ENCODE results near the gene RGS21. TPM values are rescaled to one million over a fixed set of nuclear protein-coding genes. Genes with fewer than 3 reads are reported as not detected.

RGS21 gene
- total and polyA plus RNA-seq, 9 donors = 0.08 to 0.11 TPM; not detected in 7

DNA sequence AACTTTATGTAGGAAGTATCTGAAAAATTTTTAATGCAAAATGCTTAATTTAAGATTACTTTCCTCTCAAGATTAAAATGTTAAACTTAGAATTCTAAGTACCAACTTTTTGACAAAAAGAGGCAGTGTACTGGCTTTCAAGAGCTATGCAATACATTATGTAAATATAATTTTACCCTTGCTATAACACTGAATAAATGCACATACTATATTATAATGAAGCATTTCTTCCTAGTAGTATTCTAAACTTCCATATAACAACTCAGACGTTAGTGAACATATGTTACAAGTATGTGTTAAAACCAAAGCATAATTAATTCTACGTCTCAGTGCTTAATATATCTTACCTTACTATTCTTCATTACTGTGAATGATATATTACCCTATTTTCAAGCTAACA, 58.5 kb downstream of the RGS21 start:
- H3K4me3 ChIP-seq (ENCODE audit: low read length) = no peak overlapping the region
- no peaks in the 10 kb centered on the region for H3K9me3 ChIP-seq (replicated peaks; ENCODE audit: control insufficient read depth, low read depth, low read length)
- H3K27me3 ChIP-seq (ENCODE audit: control insufficient read depth, insufficient read depth, low read length) = no peaks in the 10 kb centered on the region
- no peaks in the 10 kb centered on the region for H3K36me3 ChIP-seq (ENCODE audit: control insufficient read depth, insufficient read depth, low read length)
- no peak overlapping the region for H3K27ac ChIP-seq (ENCODE audit: low read length)
- no peak for DNase-seq
- WGBS (ENCODE audit: insufficient coverage) = no CpG with 5 or more reads among the region's 2 CpGs
- H3K4me1 ChIP-seq (ENCODE audit: control insufficient read depth, insufficient read depth, low read length) = no peaks in the 10 kb centered on the region

DNA sequence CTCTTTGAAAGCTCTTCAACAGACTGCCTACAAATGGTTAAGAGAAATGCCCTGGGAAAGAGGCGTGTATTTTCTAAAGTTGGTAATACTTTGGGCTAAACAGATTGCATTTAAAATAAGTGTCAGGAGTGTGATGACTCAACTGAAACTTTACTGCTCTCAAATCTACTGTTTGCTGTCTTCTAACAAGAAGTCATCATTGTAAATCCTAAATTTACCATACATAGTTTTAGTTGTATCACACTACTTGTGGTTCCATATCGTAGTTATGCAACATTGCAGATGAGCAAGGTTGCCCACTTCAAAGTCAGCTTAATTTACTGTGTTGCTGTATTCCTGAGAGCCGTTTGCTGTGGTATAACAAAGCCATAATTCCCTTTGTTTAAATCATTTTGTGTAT, 59.6 kb downstream of the RGS21 start:
- no peaks in the 10 kb centered on the region for H3K27me3 ChIP-seq (ENCODE audit: control insufficient read depth, insufficient read depth, low read length)
- no peak for DNase-seq
- no CpG with 5 or more reads among the region's 3 CpGs for WGBS (ENCODE audit: insufficient coverage)
- no peaks in the 10 kb centered on the region for H3K4me1 ChIP-seq (ENCODE audit: control insufficient read depth, insufficient read depth, low read length)
- H3K27ac ChIP-seq (ENCODE audit: low read length) = no peak overlapping the region
- no peak overlapping the region for H3K4me3 ChIP-seq (ENCODE audit: low read length)
- H3K9me3 ChIP-seq (replicated peaks; ENCODE audit: control insufficient read depth, low read depth, low read length) = no peaks in the 10 kb centered on the region
- H3K36me3 ChIP-seq (ENCODE audit: control insufficient read depth, insufficient read depth, low read length) = no peaks in the 10 kb centered on the region

DNA sequence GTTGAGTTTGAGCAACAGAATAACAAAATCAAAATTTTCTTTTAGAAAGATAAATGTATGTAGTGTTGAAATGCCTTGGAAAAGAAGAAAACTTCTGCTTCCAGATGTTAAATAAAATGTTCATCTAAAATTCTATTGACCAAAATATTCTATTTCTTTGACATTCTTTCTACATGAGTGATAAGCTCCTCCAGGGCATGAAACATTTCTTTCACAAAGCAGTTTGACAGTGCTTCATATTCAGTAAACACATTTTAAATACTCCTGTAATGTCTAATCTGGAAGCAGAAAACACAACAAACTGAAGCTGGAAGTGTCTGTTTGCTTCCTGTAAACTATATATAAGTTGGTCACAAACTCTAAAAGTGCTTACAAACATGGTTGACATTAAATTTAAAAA, 61.5 kb downstream of the RGS21 start:
- no peaks in the 10 kb centered on the region for H3K27me3 ChIP-seq (ENCODE audit: control insufficient read depth, insufficient read depth, low read length)
- no peak overlapping the region for H3K27ac ChIP-seq (ENCODE audit: low read length)
- no peak for DNase-seq
- H3K4me1 ChIP-seq (ENCODE audit: control insufficient read depth, insufficient read depth, low read length) = no peaks in the 10 kb centered on the region
- no peak overlapping the region for H3K4me3 ChIP-seq (ENCODE audit: low read length)
- no peaks in the 10 kb centered on the region for H3K9me3 ChIP-seq (replicated peaks; ENCODE audit: control insufficient read depth, low read depth, low read length)
- no peaks in the 10 kb centered on the region for H3K36me3 ChIP-seq (ENCODE audit: control insufficient read depth, insufficient read depth, low read length)

DNA sequence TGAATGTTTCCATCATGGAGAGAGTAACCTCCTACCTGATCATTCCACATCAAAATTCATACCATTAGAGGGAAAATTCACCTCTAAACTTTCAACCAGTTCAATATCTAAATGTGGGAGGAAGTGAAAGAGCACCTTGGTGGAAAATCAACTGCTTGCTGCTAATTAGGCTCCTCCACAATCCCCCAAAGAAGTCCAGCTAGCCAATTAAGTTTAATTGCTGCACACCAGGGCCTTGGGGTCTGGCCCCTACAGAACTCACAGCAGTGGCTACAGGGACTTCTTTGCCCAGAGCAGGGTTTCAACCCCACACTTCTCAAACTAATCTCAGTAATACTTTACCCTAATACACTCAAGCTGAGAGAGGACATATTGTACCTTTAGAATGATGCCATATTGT, 62.1 kb downstream of the RGS21 start:
- DNase-seq = no peak
- H3K4me1 ChIP-seq (ENCODE audit: control insufficient read depth, insufficient read depth, low read length) = no peaks in the 10 kb centered on the region
- H3K27ac ChIP-seq (ENCODE audit: low read length) = no peak overlapping the region

DNA sequence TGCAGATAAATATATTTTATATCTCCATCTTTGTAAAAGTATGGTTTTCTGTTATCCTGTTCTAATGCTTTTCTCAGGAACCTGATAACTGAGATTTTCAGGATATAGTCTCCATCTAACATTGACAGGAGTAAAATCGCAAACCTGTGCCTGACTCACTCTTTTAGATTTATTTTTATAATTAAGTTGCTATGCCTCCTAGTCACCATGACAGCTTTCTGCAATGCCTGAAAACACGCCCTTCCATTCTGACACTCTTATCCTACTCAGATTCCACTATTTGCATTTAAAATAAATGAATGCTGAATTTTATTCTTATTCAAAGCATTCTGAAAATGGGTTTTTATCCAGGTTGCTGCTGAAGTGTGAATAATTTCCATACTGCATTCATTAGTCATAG, 62.8 kb downstream of the RGS21 start:
- Histone ChIP-seq H3K9me3 (replicated peaks; ENCODE audit: control insufficient read depth, low read depth, low read length) (no peaks in the 10 kb centered on the region), H3K36me3 (ENCODE audit: control insufficient read depth, insufficient read depth, low read length) (no peaks in the 10 kb centered on the region), H3K4me3 (ENCODE audit: low read length) (no peak overlapping the region), H3K4me1 (ENCODE audit: control insufficient read depth, insufficient read depth, low read length) (no peaks in the 10 kb centered on the region), H3K27me3 (ENCODE audit: control insufficient read depth, insufficient read depth, low read length) (no peaks in the 10 kb centered on the region), H3K27ac (ENCODE audit: low read length) (no peak overlapping the region)
- no CpG with 5 or more reads among the region's 2 CpGs for WGBS (ENCODE audit: insufficient coverage)
- no peak for DNase-seq

More for the DNA sequence above, 62.1 kb downstream of the RGS21 start:
- no peaks in the 10 kb centered on the region for H3K9me3 ChIP-seq (replicated peaks; ENCODE audit: control insufficient read depth, low read depth, low read length)
- H3K27me3 ChIP-seq (ENCODE audit: control insufficient read depth, insufficient read depth, low read length) = no peaks in the 10 kb centered on the region
- H3K36me3 ChIP-seq (ENCODE audit: control insufficient read depth, insufficient read depth, low read length) = no peaks in the 10 kb centered on the region
- H3K4me3 ChIP-seq (ENCODE audit: low read length) = no peak overlapping the region

DNA sequence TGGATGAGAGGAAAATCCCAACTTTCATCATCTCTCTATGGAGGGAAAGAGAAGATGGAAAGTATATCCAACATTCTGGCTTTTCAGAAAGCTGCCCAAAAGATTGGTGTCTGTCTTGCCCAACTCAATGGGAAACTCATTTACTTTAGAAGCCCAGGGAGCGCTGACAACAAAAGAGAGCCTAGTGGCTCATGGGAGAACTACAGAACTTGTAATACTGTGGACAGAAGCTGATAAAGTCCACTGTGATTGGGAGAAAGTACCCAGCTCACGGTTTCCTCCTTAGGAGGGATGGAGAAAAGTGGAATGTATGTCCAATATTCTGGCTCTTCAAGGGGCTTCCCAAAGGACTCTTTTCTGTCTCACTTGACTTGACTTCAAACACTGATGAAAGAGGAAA, 66.0 kb downstream of the RGS21 start:
- no peaks in the 10 kb centered on the region for H3K9me3 ChIP-seq (replicated peaks; ENCODE audit: control insufficient read depth, low read depth, low read length)
- DNase-seq = no peak
- WGBS (ENCODE audit: insufficient coverage) = 67% methylated on average over 1 of the region's 2 CpGs
- no peak overlapping the region for H3K27ac ChIP-seq (ENCODE audit: low read length)
- no peaks in the 10 kb centered on the region for H3K4me1 ChIP-seq (ENCODE audit: control insufficient read depth, insufficient read depth, low read length)
- H3K4me3 ChIP-seq (ENCODE audit: low read length) = no peak overlapping the region
- H3K27me3 ChIP-seq (ENCODE audit: control insufficient read depth, insufficient read depth, low read length) = no peaks in the 10 kb centered on the region
- H3K36me3 ChIP-seq (ENCODE audit: control insufficient read depth, insufficient read depth, low read length) = no peaks in the 10 kb centered on the region

DNA sequence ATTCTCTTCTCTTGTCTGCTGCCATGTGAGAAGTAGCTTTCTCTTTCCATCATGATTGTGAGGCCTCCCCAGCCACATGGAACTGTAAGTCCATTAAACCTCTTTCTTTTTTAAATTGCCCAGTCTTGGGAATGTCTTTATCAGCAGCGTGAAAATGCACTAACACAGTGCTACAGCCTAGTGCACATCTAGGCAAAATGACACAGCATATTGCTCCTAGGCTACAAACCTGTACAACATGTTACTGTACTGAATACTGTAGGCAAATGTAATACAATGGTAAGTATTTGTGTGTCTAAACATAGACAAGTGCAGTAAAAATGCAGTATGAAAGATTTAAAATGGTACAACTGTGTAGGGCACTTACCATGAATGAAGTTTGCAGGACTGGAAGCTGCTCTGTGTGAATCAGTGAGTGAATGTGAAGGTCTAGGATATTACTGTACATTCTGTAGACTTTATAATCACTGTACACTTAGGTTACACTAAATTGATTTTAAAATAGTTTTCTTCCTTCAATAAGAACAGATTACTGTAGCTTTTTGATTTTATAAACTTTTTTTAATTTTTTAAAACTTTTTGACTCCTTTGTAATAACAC, 69.4 kb downstream of the RGS21 start:
- H3K9me3 ChIP-seq (replicated peaks; ENCODE audit: control insufficient read depth, low read depth, low read length) = no peaks in the 10 kb centered on the region
- no peaks in the 10 kb centered on the region for H3K27me3 ChIP-seq (ENCODE audit: control insufficient read depth, insufficient read depth, low read length)
- no peak overlapping the region for H3K27ac ChIP-seq (ENCODE audit: low read length)
- no CpG with 5 or more reads among the region's 1 CpG for WGBS (ENCODE audit: insufficient coverage)
- H3K4me1 ChIP-seq (ENCODE audit: control insufficient read depth, insufficient read depth, low read length) = no peaks in the 10 kb centered on the region
- H3K36me3 ChIP-seq (ENCODE audit: control insufficient read depth, insufficient read depth, low read length) = no peaks in the 10 kb centered on the region
- H3K4me3 ChIP-seq (ENCODE audit: low read length) = no peak overlapping the region
- DNase-seq = no peak

GRCh38 chr1:192395211-192395610, 78.4 kb downstream of the RGS21 start:
- DNase-seq = no peak

DNA sequence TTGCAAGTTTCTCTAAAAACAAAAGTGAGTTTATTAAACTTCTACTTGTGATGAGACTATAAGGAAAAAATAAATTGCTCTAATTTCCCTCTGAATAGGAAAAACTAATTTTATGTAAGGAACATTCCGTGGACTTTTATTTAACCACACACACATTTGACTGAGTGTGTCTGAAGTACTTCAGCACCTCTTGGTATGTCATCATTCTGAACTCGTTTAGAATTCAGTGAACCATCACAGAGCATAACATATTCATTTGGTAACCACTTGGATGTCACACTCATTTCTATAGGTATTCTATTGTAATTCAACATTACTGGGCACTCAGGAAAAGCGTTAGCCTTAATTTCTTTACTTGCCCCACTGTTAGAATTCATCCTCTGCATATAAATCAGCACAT, 79.1 kb downstream of the RGS21 start:
- Histone ChIP-seq H3K4me3 (ENCODE audit: low read length) (no peak overlapping the region), H3K9me3 (replicated peaks; ENCODE audit: control insufficient read depth, low read depth, low read length) (no peaks in the 10 kb centered on the region), H3K4me1 (ENCODE audit: control insufficient read depth, insufficient read depth, low read length) (no peaks in the 10 kb centered on the region), H3K27me3 (ENCODE audit: control insufficient read depth, insufficient read depth, low read length) (no peaks in the 10 kb centered on the region), H3K27ac (ENCODE audit: low read length) (no peak overlapping the region), H3K36me3 (ENCODE audit: control insufficient read depth, insufficient read depth, low read length) (no peaks in the 10 kb centered on the region)
- WGBS (ENCODE audit: insufficient coverage) = no CpG with 5 or more reads among the region's 3 CpGs
- DNase-seq = no peak

More at GRCh38 chr1:192395211-192395610, 78.4 kb downstream of the RGS21 start:
- Histone ChIP-seq H3K4me1 (ENCODE audit: control insufficient read depth, insufficient read depth, low read length) (no peaks in the 10 kb centered on the region), H3K9me3 (replicated peaks; ENCODE audit: control insufficient read depth, low read depth, low read length) (no peaks in the 10 kb centered on the region), H3K36me3 (ENCODE audit: control insufficient read depth, insufficient read depth, low read length) (no peaks in the 10 kb centered on the region), H3K4me3 (ENCODE audit: low read length) (no peak overlapping the region), H3K27ac (ENCODE audit: low read length) (no peak overlapping the region), H3K27me3 (ENCODE audit: control insufficient read depth, insufficient read depth, low read length) (no peaks in the 10 kb centered on the region)
- WGBS (ENCODE audit: insufficient coverage) = 40% methylated on average over 1 of the region's 2 CpGs

GRCh38 chr1:192399161-192399560, 82.4 kb downstream of the RGS21 start:
- H3K27me3 ChIP-seq (ENCODE audit: control insufficient read depth, insufficient read depth, low read length) = no peaks in the 10 kb centered on the region
- 69% methylated on average over 3 of the region's 4 CpGs for WGBS (ENCODE audit: insufficient coverage)
- no peak for DNase-seq

DNA sequence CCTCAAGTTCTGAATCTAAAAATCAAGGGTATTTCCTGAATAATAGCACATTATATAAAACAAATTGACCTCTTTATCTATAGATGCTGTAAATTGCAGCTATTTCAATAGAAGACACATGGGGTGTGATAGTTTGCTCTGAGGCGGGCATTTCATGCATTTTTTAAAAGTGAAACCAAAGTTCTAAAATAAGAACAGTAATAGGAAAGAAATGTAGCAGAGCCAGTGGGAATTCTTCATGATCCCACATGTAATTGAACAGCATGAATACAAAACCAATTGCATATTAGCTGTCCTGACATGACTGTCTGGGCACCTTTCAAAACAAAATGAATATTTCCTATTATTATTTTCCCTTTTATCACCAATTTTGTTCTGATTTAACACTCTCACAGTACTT, 85.0 kb downstream of the RGS21 start:
- peak; percentile 16 for DNase-seq
- WGBS (ENCODE audit: insufficient coverage) = no CpG with 5 or more reads among the region's 1 CpG
- H3K36me3 ChIP-seq (ENCODE audit: control insufficient read depth, insufficient read depth, low read length) = no peaks in the 10 kb centered on the region
- no peaks in the 10 kb centered on the region for H3K9me3 ChIP-seq (replicated peaks; ENCODE audit: control insufficient read depth, low read depth, low read length)
- no peak overlapping the region for H3K27ac ChIP-seq (ENCODE audit: low read length)
- no peaks in the 10 kb centered on the region for H3K27me3 ChIP-seq (ENCODE audit: control insufficient read depth, insufficient read depth, low read length)
- no peak overlapping the region for H3K4me3 ChIP-seq (ENCODE audit: low read length)
- no peaks in the 10 kb centered on the region for H3K4me1 ChIP-seq (ENCODE audit: control insufficient read depth, insufficient read depth, low read length)

More at GRCh38 chr1:192399161-192399560, 82.4 kb downstream of the RGS21 start:
- H3K36me3 ChIP-seq (ENCODE audit: control insufficient read depth, insufficient read depth, low read length) = no peaks in the 10 kb centered on the region
- no peak overlapping the region for H3K27ac ChIP-seq (ENCODE audit: low read length)
- H3K4me3 ChIP-seq (ENCODE audit: low read length) = no peak overlapping the region
- no peaks in the 10 kb centered on the region for H3K4me1 ChIP-seq (ENCODE audit: control insufficient read depth, insufficient read depth, low read length)
- no peaks in the 10 kb centered on the region for H3K9me3 ChIP-seq (replicated peaks; ENCODE audit: control insufficient read depth, low read depth, low read length)

Data from muscle of leg (tissue), 11 donors.